Measurements from ENCODE around the gene HECTD4. TPM values are rescaled to one million over a fixed set of nuclear protein-coding genes. Genes with fewer than 3 reads are reported as not detected.
A peak's percentile ranks its signal among the peaks of the same experiment; 100 is the strongest.

The HECTD4 gene, protein sequence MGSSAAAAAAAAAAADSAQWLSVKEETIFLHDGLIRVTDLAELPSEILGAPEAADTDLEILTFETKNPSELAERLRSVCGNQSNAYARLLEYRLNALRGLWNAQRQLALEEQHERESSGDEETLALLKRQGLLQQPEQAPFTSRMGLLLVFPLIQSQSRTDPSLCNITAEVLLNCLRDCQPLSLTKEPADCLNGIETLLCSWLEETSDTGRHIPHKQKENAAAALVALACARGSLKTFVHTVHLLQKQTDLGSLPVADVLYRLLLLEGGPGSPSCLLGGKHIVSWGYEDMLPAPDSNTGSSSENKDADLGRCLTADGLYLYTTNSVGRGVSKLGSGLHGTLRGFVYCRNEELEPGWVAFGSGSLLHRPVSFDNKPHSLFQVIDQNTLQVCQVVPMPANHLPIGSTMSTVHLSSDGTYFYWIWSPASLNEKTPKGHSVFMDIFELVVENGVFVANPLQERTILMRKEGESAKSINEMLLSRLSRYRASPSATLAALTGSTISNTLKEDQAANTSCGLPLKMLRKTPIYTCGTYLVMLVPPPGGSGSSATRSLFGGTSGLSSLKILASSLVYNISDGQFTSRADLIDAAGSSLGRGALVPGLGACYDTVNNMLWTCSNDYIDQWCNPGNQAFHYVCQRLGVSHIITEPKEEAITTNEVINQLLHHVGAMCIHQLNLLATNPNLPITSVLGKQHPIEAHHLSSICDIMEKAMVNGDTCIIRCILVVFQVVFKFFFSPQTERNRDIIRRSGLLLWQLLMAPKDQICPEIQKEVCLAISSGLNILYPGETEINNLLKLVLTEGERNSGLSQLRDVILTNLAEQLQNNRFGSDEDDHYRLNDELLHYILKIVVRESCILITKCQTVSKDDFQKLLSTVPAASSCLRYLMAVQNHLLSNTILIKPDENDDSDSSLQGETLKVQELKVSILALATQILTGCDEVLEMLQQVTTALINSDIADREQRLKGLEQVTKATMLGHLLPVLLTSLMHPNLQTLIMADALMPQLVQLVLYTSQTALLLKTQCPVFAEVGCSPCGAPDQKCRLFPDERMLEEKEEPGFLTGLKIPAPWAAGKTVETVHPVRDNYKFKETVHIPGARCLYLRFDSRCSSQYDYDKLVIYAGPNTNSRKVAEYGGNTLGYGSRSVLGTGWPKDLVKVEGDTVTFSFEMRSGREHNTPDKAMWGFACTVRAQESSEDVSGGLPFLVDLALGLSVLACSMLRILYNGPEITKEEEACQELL (N-terminal part only)
- total RNA-seq (2014; rRNA removed) (24.6 and 31.2 TPM in 2 replicates), Bru-seq, nascent RNA (percentile 76 among the genes with signal in this experiment), BruChase-seq, experiment 1, labeled RNA remaining after a 6-hour chase (percentile 80 among the genes with signal in this experiment), BruChase-seq, experiment 2, labeled RNA remaining after a 2-hour chase (percentile 78 among the genes with signal in this experiment)
- long read RNA-seq, partial matches to known transcripts: 34 of 62 reads
- long read RNA-seq, other reads (novel, unspliced or antisense): 28 of 62 reads

DNA sequence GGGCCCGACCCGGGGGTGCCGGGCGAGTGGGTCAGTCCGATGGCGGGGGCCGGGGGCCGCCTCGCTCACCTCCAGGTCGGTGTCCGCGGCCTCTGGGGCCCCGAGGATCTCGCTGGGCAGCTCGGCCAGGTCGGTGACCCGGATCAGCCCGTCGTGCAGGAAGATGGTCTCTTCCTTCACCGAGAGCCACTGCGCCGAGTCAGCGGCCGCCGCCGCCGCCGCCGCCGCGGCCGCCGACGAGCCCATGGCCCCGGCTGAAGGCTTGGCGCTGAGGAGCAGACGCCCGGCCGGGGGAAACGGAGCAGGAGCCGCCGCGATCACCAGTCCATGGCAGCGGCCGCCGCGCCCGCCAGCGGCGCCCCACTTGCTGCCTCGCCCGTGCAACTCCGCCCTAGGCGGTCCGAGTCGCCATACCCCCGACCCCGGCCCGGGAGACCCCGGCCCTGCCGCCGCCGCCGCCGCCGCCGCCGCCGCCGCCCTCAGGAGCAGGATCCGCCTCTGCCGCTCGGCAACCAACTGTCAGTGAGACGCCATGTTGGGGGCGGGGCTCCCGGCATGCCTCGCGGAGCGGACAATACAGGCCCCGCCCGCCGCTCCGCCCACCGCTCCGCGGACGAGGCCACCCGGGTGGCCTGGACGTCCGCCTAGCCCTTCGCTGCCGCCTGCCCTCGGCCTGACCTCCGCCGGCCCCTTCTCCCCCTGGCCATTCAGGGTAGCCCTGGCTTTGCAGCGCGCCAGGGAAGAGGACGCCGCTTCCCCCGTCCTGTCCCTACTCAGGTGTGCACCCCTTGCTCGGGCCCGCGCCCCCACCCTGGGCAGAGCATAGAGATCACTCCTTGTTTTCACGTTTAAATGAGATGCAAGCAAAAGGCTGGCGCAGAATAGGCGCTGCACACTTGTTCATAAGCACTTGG lies at the start of gene HECTD4:
Gene HECTD4, minus strand, starts transcription at position 549 of the 914 bp plus-strand sequence. Its CDS starts 303 bp downstream, at position 246.
- no peaks in the 10 kb centered on the region for H3K9me2 ChIP-seq (replicated peaks; ENCODE audit: low read length)
- H3K27me3 ChIP-seq (ENCODE audit: low read length): no peaks in the 10 kb centered on the region
- ChIA-PET POLR2A (ENCODE audit: unreplicated experiment) (interaction anchor here (0.6 kb wide), 1 partner anchor 1649 kb away, joined by 3 read pairs; no protein-coding TSS in a partner anchor), CTCF (no interaction called here)
- H3K4me1 ChIP-seq (ENCODE audit: insufficient read depth, low read length): peaks cover 17% of the 10 kb centered on the region
- H3K4me2 ChIP-seq (ENCODE audit: low read length): peak within 1 kb of the TSS; percentile 96
- H3F3A ChIP-seq (ENCODE audit: low read length, unreplicated experiment): no peaks in the 10 kb centered on the region
- ATAC-seq (peak; percentile 90), DNase-seq (peak; percentile 98)
- no TSS peak for BruUV-seq (replicated peaks)
- peak within 1 kb of the TSS; percentile 81 for H3K9ac ChIP-seq (ENCODE audit: low read length)
- H3K79me2 ChIP-seq (ENCODE audit: low read length): peaks cover 48% of the 10 kb centered on the region
- H3K27ac ChIP-seq (ENCODE audit: low read length): peak within 1 kb of the TSS; percentile 3; the same call in 1 of the 2 replicates
- peak within 1 kb of the TSS; percentile 99 for H2AFZ ChIP-seq (ENCODE audit: low read length)
- TF ChIP-seq, protein P1, sequence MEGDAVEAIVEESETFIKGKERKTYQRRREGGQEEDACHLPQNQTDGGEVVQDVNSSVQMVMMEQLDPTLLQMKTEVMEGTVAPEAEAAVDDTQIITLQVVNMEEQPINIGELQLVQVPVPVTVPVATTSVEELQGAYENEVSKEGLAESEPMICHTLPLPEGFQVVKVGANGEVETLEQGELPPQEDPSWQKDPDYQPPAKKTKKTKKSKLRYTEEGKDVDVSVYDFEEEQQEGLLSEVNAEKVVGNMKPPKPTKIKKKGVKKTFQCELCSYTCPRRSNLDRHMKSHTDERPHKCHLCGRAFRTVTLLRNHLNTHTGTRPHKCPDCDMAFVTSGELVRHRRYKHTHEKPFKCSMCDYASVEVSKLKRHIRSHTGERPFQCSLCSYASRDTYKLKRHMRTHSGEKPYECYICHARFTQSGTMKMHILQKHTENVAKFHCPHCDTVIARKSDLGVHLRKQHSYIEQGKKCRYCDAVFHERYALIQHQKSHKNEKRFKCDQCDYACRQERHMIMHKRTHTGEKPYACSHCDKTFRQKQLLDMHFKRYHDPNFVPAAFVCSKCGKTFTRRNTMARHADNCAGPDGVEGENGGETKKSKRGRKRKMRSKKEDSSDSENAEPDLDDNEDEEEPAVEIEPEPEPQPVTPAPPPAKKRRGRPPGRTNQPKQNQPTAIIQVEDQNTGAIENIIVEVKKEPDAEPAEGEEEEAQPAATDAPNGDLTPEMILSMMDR (conservative IDR thresholded peaks at IDR 0.05; ENCODE audit: low read depth, low read length): no peak
- TF ChIP-seq EZH2 (IDR thresholded peaks at IDR 0.05; ENCODE audit: low read length, unreplicated experiment) (no peak), EZH2phosphoT487 (IDR thresholded peaks at IDR 0.05; ENCODE audit: borderline replicate concordance, low read length) (no peak)
- no peaks in the 10 kb centered on the region for H4K20me1 ChIP-seq (ENCODE audit: low read length)
- intact Hi-C loops (cut with micrococcal nuclease): loop anchor here (2.0 to 10.0 kb wide), 2 partner anchors 41 to 367 kb away; partner anchors contain the start of genes ERP29 and TMEM116
- no peaks in the 10 kb centered on the region for H3K36me3 ChIP-seq (ENCODE audit: low read depth, low read length)
- no peaks in the 10 kb centered on the region for H3K9me3 ChIP-seq (ENCODE audit: low read length)
- peak within 1 kb of the TSS; percentile 90 for H3K4me3 ChIP-seq (ENCODE audit: low read length)

DNA sequence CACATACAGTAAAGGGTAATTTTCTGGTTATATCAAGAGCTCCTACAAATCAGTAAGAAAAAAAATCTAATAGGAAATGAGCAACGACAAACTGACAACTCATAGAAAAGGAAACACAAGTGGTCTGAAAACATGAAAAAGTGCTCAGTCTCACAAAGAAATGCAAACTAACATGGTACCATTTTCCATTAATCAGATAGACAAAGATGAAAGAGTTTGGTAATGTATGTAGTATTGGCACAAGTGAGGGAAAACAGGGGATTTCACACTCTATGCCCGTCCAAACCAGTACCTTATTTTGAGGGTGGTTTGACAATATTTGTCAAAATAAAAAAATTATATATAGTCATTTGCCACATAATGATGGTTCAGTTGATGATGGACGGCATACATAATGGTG lies 49.7 kb upstream of the HECTD4 start:
- Histone ChIP-seq H3K4me3 (ENCODE audit: low read length) (no peak overlapping the region), H3K27me3 (ENCODE audit: low read length) (no peaks in the 10 kb centered on the region), H3K4me1 (ENCODE audit: insufficient read depth, low read length) (no peaks in the 10 kb centered on the region), H3K9me3 (ENCODE audit: low read length) (no peaks in the 10 kb centered on the region), H3K27ac (ENCODE audit: low read length) (no peak overlapping the region), H2AFZ (ENCODE audit: low read length) (no peak overlapping the region), H4K20me1 (ENCODE audit: low read length) (peaks cover 21% of the 10 kb centered on the region), H3F3A (ENCODE audit: low read length, unreplicated experiment) (no peaks in the 10 kb centered on the region), H3K36me3 (ENCODE audit: low read depth, low read length) (no peaks in the 10 kb centered on the region; the same call in 1 of the 2 replicates), H3K9ac (ENCODE audit: low read length) (no peak overlapping the region), H3K4me2 (ENCODE audit: low read length) (no peak overlapping the region), H3K9me2 (replicated peaks; ENCODE audit: low read length) (no peaks in the 10 kb centered on the region), H3K79me2 (ENCODE audit: low read length) (peaks cover 92% of the 10 kb centered on the region)
- ATAC-seq (no peak), DNase-seq (no peak)
- POLR2A ChIA-PET (ENCODE audit: unreplicated experiment): no interaction called here
- CTCF ChIA-PET: no interaction called here
- no TSS peak for BruUV-seq (replicated peaks)
- TF ChIP-seq EZH2phosphoT487 (IDR thresholded peaks at IDR 0.05; ENCODE audit: borderline replicate concordance, low read length) (no peak), EZH2 (IDR thresholded peaks at IDR 0.05; ENCODE audit: low read length, unreplicated experiment) (no peak)
- TF ChIP-seq, protein P1 (conservative IDR thresholded peaks at IDR 0.05; ENCODE audit: low read depth, low read length): no peak
- intact Hi-C loops (cut with micrococcal nuclease): no loop called here

All from PC-3 (cell line).